ENCODE data around the gene OR13C5.
"Not testable (repeated sequence)": the region's sequence is repeated elsewhere in the genome, so short reads cannot be mapped to it uniquely, and the experiment has no call there.

OR13C5 gene, protein sequence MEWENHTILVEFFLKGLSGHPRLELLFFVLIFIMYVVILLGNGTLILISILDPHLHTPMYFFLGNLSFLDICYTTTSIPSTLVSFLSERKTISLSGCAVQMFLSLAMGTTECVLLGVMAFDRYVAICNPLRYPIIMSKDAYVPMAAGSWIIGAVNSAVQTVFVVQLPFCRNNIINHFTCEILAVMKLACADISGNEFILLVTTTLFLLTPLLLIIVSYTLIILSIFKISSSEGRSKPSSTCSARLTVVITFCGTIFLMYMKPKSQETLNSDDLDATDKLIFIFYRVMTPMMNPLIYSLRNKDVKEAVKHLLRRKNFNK

GRCh38 chr9:104599313-104599712, at the start of gene OR13C5:
OR13C5 (minus strand) TSS chr9:104599413; CDS start chr9:104599413, 0 bp downstream.
- not testable (repeated sequence) for DNase-seq (ENCODE audit: low read depth, low spot score)

- no peak for DNase-seq (ENCODE audit: low read depth, low spot score)
Observed at GRCh38 chr9:104635456-104635855, 36.2 kb upstream of the OR13C5 start.

DNA sequence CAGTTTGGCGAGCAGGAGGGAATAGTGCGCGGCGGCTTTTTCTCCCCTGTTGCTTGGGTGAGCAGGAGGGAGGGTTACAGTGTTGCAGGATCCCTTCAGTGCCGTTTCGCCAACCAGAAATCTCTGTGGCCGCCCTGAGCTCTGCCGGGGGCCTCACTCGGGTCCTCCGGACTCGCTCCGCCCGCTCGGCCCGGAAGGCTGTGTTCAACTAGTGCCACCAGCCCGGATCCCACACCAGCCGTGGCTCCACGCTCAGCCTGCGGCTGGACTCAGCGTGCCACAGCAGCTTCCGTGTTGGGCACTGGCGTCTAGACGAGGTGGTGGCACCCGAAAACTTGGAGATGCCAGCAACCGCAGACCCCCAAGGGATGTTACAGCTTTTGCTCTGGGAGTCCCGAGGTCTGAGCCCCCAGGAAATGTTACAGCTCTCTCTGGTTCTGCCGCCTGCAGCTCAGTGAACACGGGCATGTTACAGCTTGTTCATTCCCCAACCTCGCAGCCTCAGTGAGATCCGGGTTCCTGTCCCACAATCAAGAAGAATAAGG, 34.8 kb upstream of the OR13C5 start:
- no peak for DNase-seq (ENCODE audit: low read depth, low spot score)

- not testable (repeated sequence) for DNase-seq (ENCODE audit: low read depth, low spot score)
Observed at GRCh38 chr9:104625964-104626363, 26.8 kb upstream of the OR13C5 start.

GRCh38 chr9:104618104-104618503, 18.9 kb upstream of the OR13C5 start, which contains the start of gene OR13C9:
OR13C9 (minus strand) TSS chr9:104618204; CDS start chr9:104618204, 0 bp downstream.
- DNase-seq (ENCODE audit: low read depth, low spot score), result no peak

DNA sequence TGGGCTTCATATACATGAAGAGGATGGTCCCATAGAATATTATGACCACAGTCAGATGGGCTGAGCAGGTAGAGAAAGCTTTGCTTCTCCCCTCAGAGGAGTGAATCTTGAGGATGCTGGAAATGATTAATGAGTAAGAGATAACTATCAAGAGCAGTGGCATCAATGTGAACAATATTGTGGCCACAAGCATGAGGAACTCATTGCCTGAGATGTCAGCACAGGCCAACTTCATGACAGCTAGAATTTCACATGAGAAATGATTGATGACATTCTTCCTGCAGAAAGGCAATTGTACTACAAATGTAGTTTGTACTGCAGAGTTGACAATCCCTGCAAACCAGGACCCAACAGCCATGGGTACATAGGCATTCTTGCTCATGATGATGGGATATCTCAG, 18.2 kb upstream of the OR13C5 start:
- no peak for DNase-seq (ENCODE audit: low read depth, low spot score)

GRCh38 chr9:104611213-104611612, 12.0 kb upstream of the OR13C5 start:
- no peak for DNase-seq (ENCODE audit: low read depth, low spot score)

DNA sequence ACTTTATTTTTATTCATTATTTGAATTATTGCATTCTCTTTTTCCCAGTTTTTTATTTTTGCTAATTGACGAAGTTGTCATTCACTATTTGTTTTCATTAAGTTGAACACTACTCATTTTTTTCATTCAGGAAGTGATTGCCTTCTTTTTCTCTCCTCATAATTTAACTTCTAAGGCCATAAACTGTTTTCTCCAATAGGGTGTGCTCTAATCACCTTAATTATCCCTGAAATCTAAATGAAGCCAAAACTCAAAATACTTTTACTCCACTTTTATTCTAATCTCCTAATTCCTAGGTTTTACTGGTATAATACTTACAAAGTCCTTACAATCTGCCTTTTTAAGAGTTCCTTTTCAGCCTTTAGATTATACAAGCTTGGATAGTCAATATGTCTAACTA, 9.1 kb upstream of the OR13C5 start:
- no peak for DNase-seq (ENCODE audit: low read depth, low spot score)

- DNase-seq (ENCODE audit: low read depth, low spot score), result no peak
Observed at GRCh38 chr9:104606152-104606551, 6.9 kb upstream of the OR13C5 start.

DNA sequence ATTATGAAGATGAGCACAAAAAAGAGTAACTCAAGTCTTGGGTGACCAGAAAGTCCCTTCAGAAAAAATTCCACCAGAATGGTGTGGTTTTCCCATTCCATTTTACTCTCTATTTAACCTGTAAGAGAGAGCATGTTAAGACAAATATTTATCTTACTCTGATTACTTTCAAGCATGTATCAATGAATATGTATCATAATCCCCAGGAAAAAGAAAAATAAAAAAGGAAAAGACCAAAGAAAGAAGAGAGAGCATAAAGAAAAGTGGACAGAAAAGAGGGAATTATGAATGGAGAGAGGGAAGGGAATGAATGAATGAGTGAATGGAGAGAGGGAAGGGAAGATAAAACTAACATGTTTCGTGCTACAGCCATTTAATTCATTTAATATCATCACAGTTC, 6.3 kb upstream of the OR13C5 start, which contains the start of gene OR13C2:
OR13C2 (minus strand) TSS at position 101 of the 400 bp plus-strand sequence; CDS start at position 101, 0 bp downstream.
- DNase-seq (ENCODE audit: low read depth, low spot score), result not testable (repeated sequence)

- DNase-seq (ENCODE audit: low read depth, low spot score), result no peak
Observed at GRCh38 chr9:104604801-104605200, 5.6 kb upstream of the OR13C5 start.

GRCh38 chr9:104598749-104599148, 464 bp downstream of the OR13C5 start:
- not testable (repeated sequence) for DNase-seq (ENCODE audit: low read depth, low spot score)

GRCh38 chr9:104589626-104590025, 9.6 kb downstream of the OR13C5 start:
- no peak for DNase-seq (ENCODE audit: low read depth, low spot score)

DNA sequence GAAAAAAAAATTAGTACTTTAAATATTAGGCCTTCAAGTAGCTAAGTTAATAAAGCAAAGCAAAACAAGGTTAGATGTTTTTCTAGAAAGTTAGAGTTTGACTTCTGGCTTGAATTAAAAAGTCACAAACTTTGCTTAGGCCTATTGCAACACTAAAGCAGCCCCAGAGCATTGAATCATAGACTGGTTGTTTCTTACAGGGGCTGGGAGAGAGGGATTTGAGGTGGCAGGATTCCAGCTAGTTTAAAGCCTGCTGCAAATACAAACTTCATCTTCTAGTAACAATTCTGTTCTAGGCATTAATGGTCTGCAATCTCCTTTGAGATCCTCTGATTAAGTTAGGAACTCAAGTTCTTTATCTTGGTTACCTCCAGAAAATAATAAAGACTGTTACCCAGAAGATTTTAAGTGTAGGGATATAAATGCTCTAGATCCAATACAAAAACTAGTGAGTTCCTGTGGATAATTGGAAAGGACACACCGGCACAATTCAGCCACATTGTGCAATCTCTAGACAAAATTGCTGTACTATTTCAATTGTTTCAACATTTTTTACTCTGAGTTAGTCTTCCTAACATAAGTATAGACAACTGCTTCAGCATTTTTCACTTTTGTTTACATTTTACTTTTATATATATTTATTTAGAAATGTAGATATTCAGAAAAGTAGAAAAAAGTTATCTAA, 12.6 kb downstream of the OR13C5 start:
- no peak for DNase-seq (ENCODE audit: low read depth, low spot score)

- no peak for DNase-seq (ENCODE audit: low read depth, low spot score)
Observed at GRCh38 chr9:104580562-104580961, 18.7 kb downstream of the OR13C5 start.

DNA sequence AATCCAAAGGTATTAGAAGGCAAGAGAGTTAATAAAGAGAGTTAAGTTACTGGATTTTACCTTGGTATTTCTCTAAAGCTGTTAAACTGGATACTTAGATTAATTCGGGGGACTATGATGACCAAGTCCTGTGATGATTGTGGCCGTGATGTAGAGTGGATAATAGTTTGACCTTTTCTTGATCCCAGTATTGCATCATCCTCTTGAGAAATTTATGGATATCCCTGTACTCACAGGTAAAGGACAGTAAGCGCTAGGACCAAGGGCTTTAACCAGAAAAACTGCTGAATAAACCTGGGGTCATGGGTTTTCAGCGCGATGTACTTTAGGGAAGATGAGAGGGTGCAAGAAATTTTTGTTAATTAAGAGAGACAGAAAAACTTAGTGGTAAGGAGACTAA, 21.9 kb downstream of the OR13C5 start:
- DNase-seq (ENCODE audit: low read depth, low spot score), result no peak

GRCh38 chr9:104575456-104575855, 23.8 kb downstream of the OR13C5 start:
- no peak for DNase-seq (ENCODE audit: low read depth, low spot score)

DNA sequence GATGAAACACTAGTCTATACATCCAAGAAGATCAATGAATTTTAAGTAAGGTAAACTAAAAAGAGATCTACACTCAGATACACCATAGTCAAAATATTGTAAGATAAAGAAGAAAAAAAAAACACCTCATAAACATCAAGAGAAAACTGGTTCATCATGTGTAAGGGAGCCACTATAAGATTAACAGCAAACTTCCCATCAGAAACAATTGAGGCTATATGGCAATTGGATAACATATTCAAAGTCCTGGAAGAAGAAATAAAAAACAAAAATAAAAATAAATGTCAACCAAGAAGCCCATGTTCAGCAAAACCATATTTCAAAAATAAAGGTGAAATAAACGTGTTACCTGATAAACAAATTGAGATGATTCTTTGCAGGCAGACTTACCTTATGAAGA, 26.6 kb downstream of the OR13C5 start:
- DNase-seq (ENCODE audit: low read depth, low spot score), result no peak

- DNase-seq (ENCODE audit: low read depth, low spot score), result no peak
Observed at GRCh38 chr9:104568868-104569267, 30.3 kb downstream of the OR13C5 start, which contains the start of gene OR13C8. OR13C8 (plus strand) TSS chr9:104569168; CDS start chr9:104569168, 0 bp downstream.

DNA sequence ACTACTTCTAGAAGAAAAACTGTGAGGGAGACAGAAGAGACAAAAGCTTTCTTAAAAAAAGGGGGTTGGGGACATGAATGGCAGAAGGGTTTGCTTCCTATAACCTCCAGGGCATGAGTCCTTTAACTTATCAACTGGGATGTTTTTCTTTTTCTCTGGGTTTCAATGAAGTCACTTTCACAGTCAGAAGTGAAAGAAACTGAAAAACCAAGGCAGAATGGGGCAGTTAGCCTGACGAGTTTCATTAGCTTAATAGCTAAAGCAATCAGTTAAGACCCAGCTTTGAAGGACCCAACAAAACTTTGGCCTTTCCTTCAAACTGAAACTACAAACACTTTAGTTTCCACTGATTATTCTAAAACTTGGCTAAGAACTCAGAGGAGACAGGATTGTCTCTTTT, 34.9 kb downstream of the OR13C5 start:
- no peak for DNase-seq (ENCODE audit: low read depth, low spot score)

- DNase-seq (ENCODE audit: low read depth, low spot score), result no peak
Observed at GRCh38 chr9:104556830-104557634, 42.2 kb downstream of the OR13C5 start.

- no peak for DNase-seq (ENCODE audit: low read depth, low spot score)
Observed at GRCh38 chr9:104555521-104555920, 43.7 kb downstream of the OR13C5 start.

All from smooth muscle cell of the brain vasculature (primary cell).